Neuronal stem cell (in vitro differentiated cells): ENCODE measurements around the gene PNLIPRP2.

Experiments
- DNase-seq: peaks from one replicate; pipeline ENCODE4 v3.0.0-alpha.2; 2013; ENCODE audit warnings: low spot score
- H2AFZ ChIP-seq: one replicate; pipeline ENCODE4 v1.6.1; 2013; ENCODE audit warnings: mild to moderate bottlenecking, low read length, inconsistent platforms
- H2AK5ac ChIP-seq: 2 replicates; pipeline ENCODE4 v1.6.1; 2013; ENCODE audit warnings: low read depth, mild to moderate bottlenecking, inconsistent platforms, low read length, moderate library complexity, mixed read lengths
- H2BK120ac ChIP-seq: 2 replicates; pipeline ENCODE4 v1.6.1; 2013; ENCODE audit warnings: low read depth, mild to moderate bottlenecking, inconsistent platforms, low read length, moderate library complexity, mixed read lengths
- H2BK12ac ChIP-seq: one replicate; pipeline ENCODE4 v1.6.1; 2013; ENCODE audit warnings: low read length, inconsistent platforms
- H2BK15ac ChIP-seq: 2 replicates; pipeline ENCODE4 v1.6.1; 2013; ENCODE audit warnings: mild to moderate bottlenecking, low read length, inconsistent platforms, mixed read lengths
- H2BK5ac ChIP-seq: one replicate; pipeline ENCODE4 v1.6.1; 2013; ENCODE audit warnings: inconsistent platforms, mild to moderate bottlenecking, low read length, moderate library complexity
- H3K14ac ChIP-seq: one replicate; pipeline ENCODE4 v1.6.1; 2013; ENCODE audit warnings: low read length, inconsistent platforms
- H3K18ac ChIP-seq: 2 replicates; pipeline ENCODE4 v1.6.1; 2013; ENCODE audit warnings: low read length, inconsistent platforms
- H3K23ac ChIP-seq: 2 replicates; pipeline ENCODE4 v1.6.1; 2013; ENCODE audit warnings: low read depth, mild to moderate bottlenecking, mixed read lengths, low read length, inconsistent platforms; ENCODE audit not compliant: poor library complexity
- H3K27ac ChIP-seq: replicated peaks from 3 replicates; pipeline ENCODE4 v1.5.1; 2013; ENCODE audit warnings: low read length, inconsistent platforms
- H3K27me3 ChIP-seq, 3 experiments: 2 replicates each; pipeline ENCODE4 v1.6.1; 2013; ENCODE audit warnings: low read length in 3 of 3, mild to moderate bottlenecking in 2 of 3, inconsistent platforms in 1 of 3, low read depth in 1 of 3, mixed read lengths in 1 of 3, moderate library complexity in 1 of 3; ENCODE audit not compliant: control insufficient read depth in 3 of 3, insufficient read depth in 3 of 3
- H3K36me3 ChIP-seq, 2 donors: replicated peaks in 1 of 2; 2 replicates each; pipeline ENCODE4 v1.6.1; 2013; ENCODE audit warnings: low read length in 2 of 2; ENCODE audit not compliant: control insufficient read depth in 2 of 2, insufficient read depth in 2 of 2
- H3K4ac ChIP-seq: 2 replicates; pipeline ENCODE4 v1.6.1; 2013; ENCODE audit warnings: inconsistent platforms, mild to moderate bottlenecking, low read length, moderate library complexity
- H3K4me1 ChIP-seq, 2 donors: 1 replicate in 1 of 2; 2 replicates in 1 of 2; pipeline ENCODE4 v1.6.1; 2013; ENCODE audit warnings: low read length in 2 of 2, low read depth in 1 of 2; ENCODE audit not compliant: control insufficient read depth in 2 of 2, insufficient read depth in 1 of 2
- H3K4me2 ChIP-seq: one replicate; pipeline ENCODE4 v1.6.1; 2013; ENCODE audit warnings: mild to moderate bottlenecking, low read length, inconsistent platforms; ENCODE audit not compliant: insufficient read depth, poor library complexity, severe bottlenecking
- H3K4me3 ChIP-seq, 2 donors: 2 replicates each; pipeline ENCODE4 v1.5.1; 2013; ENCODE audit warnings: low read length in 2 of 2, mild to moderate bottlenecking in 2 of 2, inconsistent platforms in 1 of 2, moderate library complexity in 1 of 2
- H3K79me1 ChIP-seq: one replicate; pipeline ENCODE4 v1.6.1; 2013; ENCODE audit warnings: low read depth, mild to moderate bottlenecking, inconsistent platforms, low read length, moderate library complexity
- H3K9ac ChIP-seq: one replicate; pipeline ENCODE4 v1.6.1; 2013; ENCODE audit warnings: mild to moderate bottlenecking, low read depth, low read length, inconsistent platforms; ENCODE audit not compliant: poor library complexity
- H3K9me3 ChIP-seq, 2 donors: replicated peaks in 1 of 2; 2 replicates each; pipeline versions ENCODE3 to v1.6.1; 2013; ENCODE audit warnings: low read length in 2 of 2, mild to moderate bottlenecking in 2 of 2, inconsistent platforms in 1 of 2, low read depth in 1 of 2, mixed read lengths in 1 of 2, moderate library complexity in 1 of 2; ENCODE audit not compliant: control insufficient read depth in 2 of 2, insufficient read depth in 1 of 2
- H4K8ac ChIP-seq: one replicate; pipeline ENCODE4 v1.6.1; 2013; ENCODE audit warnings: low read depth, mild to moderate bottlenecking, inconsistent platforms, low read length, moderate library complexity
- H4K91ac ChIP-seq: one replicate; pipeline ENCODE4 v1.6.1; 2013; ENCODE audit warnings: low read length, low read depth, mild to moderate bottlenecking, inconsistent platforms; ENCODE audit not compliant: poor library complexity
- WGBS, 2 donors: extraction: QIAGEN DNeasy Blood & Tissue Kit; methylation state at CpG; one replicate each; pipeline ENCODE4 v1.1.7; 2013; ENCODE audit warnings: missing lambda C conversion rate in 2 of 2, mixed read lengths in 1 of 2; ENCODE audit not compliant: insufficient read length in 2 of 2, insufficient replicate concordance in 1 of 2; ENCODE audit errors: extremely low coverage in 2 of 2; 5-methylcytosine and 5-hydroxymethylcytosine counted together

Gene PNLIPRP2

DNA sequence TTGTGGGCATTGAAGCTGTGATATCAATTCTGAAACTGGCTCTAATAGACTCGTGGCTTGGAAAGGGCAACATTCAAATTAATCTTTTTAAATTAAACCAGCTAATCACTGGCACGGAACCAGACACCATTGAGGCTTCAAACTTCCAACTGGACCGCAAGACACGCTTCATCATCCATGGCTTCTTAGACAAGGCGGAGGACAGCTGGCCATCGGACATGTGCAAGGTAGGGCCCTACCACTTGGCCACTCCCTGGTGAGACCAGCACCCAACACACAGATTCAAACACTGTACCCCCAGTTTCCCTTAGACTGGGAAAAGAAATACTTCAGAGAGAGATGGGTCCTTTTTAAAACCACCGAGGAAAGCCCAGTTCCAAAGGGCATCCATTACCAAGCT is 5.1 kb downstream of the PNLIPRP2 start:
- Histone ChIP-seq H3K79me1 (no peaks in the 10 kb centered on the region), H2BK12ac (no peak overlapping the region), H2AFZ (no peak overlapping the region), H3K23ac (no peak overlapping the region), H3K27me3 (peaks cover 0 to 35% (median 0%) of the 10 kb centered on the region in 3 experiments), H3K9me3 (no peaks in the 10 kb centered on the region), H3K36me3 (no peaks in the 10 kb centered on the region), H4K8ac (no peak overlapping the region), H3K14ac (no peak overlapping the region), H2BK120ac (no peak overlapping the region), H3K4me1 (peaks cover 0 to 4% of the 10 kb centered on the region in 2 donors), H3K18ac (no peak overlapping the region), H3K4me2 (no peak overlapping the region), H2BK15ac (no peak overlapping the region), H2AK5ac (no peak overlapping the region), H3K9ac (no peak overlapping the region), H3K27ac (no peak overlapping the region), H4K91ac (no peak overlapping the region), H3K4me3 (no peak overlapping the region), H2BK5ac (no peak overlapping the region), H3K4ac (no peak overlapping the region)
- DNase-seq = no peak
- no CpG with 5 or more reads among the region's 7 CpGs for WGBS, 2 donors

DNA sequence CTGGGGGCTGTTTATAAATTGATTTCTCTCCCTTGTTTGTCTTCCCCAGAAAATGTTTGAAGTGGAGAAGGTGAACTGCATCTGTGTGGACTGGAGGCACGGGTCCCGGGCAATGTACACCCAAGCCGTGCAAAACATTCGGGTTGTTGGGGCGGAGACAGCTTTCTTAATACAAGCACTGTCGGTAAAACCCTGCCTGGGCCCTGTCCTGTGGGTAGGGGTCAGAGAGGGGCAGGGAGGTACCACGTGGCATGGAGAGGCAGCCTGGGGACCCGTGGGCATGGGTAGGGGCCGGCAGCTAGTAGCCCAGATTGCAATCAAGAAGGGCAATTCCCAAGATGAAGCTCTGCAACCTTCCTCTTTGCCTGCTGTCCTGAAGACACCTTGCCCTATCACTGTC is 6.1 kb downstream of the PNLIPRP2 start:
- peak overlapping the region; percentile 12 for H3K23ac ChIP-seq
- peaks cover 0 to 4% of the 10 kb centered on the region in 2 donors for H3K4me1 ChIP-seq
- no peak overlapping the region for H4K8ac ChIP-seq
- DNase-seq = no peak
- no peaks in the 10 kb centered on the region for H3K79me1 ChIP-seq
- peaks cover 0 to 37% (median 0%) of the 10 kb centered on the region in 3 experiments for H3K27me3 ChIP-seq
- no peaks in the 10 kb centered on the region for H3K36me3 ChIP-seq
- peak overlapping the region; percentile 2 for H2BK15ac ChIP-seq
- no peak overlapping the region for H3K27ac ChIP-seq
- peak overlapping the region; percentile 44 for H2AK5ac ChIP-seq
- H2BK5ac ChIP-seq = no peak overlapping the region
- no peak overlapping the region for H3K14ac ChIP-seq
- H3K18ac ChIP-seq = no peak overlapping the region
- H3K4me2 ChIP-seq = no peak overlapping the region
- H2BK12ac ChIP-seq = no peak overlapping the region
- H3K9me3 ChIP-seq = no peaks in the 10 kb centered on the region
- H2AFZ ChIP-seq = peak overlapping the region; percentile 82
- no peak overlapping the region for H2BK120ac ChIP-seq
- no CpG with 5 or more reads among the region's 9 CpGs for WGBS, 2 donors
- no peak overlapping the region for H3K4ac ChIP-seq
- H3K9ac ChIP-seq = no peak overlapping the region
- H3K4me3 ChIP-seq = no peak overlapping the region
- H4K91ac ChIP-seq = no peak overlapping the region

DNA sequence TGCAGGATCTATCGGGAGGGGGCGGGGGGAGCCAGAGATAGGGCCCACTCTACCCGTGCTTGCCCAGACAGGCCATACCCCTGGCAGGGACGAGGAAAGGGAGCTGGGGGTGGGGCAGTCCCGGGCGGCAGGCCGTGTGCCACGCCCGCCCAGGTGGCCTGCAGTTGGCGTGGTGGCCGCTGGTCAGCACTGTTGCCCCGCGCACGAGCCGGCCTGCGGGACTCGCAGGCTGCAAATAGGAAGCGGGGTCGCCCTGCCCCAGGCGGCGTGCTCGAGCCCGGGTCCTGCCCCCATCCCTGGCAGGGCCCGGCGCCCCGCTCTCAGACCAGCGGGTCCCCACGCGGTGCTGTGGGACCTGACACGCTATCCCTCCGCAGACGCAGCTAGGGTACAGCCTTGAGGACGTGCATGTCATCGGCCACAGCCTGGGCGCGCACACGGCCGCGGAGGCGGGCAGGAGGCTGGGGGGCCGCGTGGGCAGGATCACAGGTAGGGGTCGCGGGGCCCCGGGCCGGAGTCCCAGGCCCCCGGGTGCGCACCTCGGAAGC is 6.7 kb downstream of the PNLIPRP2 start:
- H3K14ac ChIP-seq = peak overlapping the region; percentile 44
- H3K27me3 ChIP-seq = peaks cover 0 to 37% (median 0%) of the 10 kb centered on the region in 3 experiments
- H3K27ac ChIP-seq = no peak overlapping the region
- H2AFZ ChIP-seq = peak overlapping the region; percentile 82
- H2BK120ac ChIP-seq = no peak overlapping the region
- H3K4me1 ChIP-seq = peaks cover 0 to 9% of the 10 kb centered on the region in 2 donors
- no CpG with 5 or more reads among the region's 49 CpGs for WGBS, 2 donors
- H2BK12ac ChIP-seq = no peak overlapping the region
- H3K36me3 ChIP-seq = no peaks in the 10 kb centered on the region
- H3K23ac ChIP-seq = no peak overlapping the region
- H2AK5ac ChIP-seq = no peak overlapping the region
- H2BK5ac ChIP-seq = no peak overlapping the region
- DNase-seq = peak; percentile 33
- H3K9me3 ChIP-seq = no peaks in the 10 kb centered on the region
- H3K4ac ChIP-seq = no peak overlapping the region
- peak overlapping the region in 1 of 2 donors; percentile 73 for H3K4me3 ChIP-seq
- H2BK15ac ChIP-seq = peak overlapping the region; percentile 2
- peak overlapping the region; percentile 93 for H3K18ac ChIP-seq
- H3K79me1 ChIP-seq = no peaks in the 10 kb centered on the region
- no peak overlapping the region for H4K8ac ChIP-seq
- H4K91ac ChIP-seq = no peak overlapping the region
- peak overlapping the region; percentile 74 for H3K9ac ChIP-seq
- H3K4me2 ChIP-seq = peak overlapping the region; percentile 81

DNA sequence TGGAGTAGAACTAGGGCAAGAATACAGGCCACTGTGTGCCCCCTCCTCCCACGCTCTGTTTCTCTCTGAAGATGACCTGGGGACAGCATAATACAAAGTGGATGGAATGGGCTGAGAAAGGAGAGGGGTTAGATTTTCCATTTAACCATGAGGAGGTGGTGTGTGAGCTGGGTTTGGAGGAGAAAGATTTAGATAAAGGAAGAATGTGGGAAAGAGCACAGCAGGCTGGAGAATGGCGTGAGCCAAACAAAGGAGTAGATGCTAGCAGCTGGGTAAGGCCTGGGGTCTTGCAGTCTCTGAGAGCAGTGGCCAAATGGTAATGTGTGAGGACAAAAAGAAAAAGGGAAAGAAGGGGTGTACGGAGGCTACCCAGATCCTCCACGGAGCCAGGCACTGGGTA is 8.6 kb downstream of the PNLIPRP2 start:
- Histone ChIP-seq H3K4ac (no peak overlapping the region), H3K27me3 (peaks cover 0 to 37% (median 0%) of the 10 kb centered on the region in 3 experiments), H3K14ac (no peak overlapping the region), H4K91ac (no peak overlapping the region), H2AK5ac (no peak overlapping the region), H3K27ac (no peak overlapping the region), H3K9me3 (no peaks in the 10 kb centered on the region), H3K4me3 (no peak overlapping the region), H4K8ac (no peak overlapping the region), H3K36me3 (no peaks in the 10 kb centered on the region), H2BK15ac (no peak overlapping the region), H2BK12ac (no peak overlapping the region), H2AFZ (no peak overlapping the region), H3K4me1 (peaks cover 0 to 15% of the 10 kb centered on the region in 2 donors), H3K18ac (no peak overlapping the region), H3K23ac (no peak overlapping the region), H3K4me2 (no peak overlapping the region), H3K9ac (no peak overlapping the region), H3K79me1 (no peaks in the 10 kb centered on the region), H2BK5ac (no peak overlapping the region), H2BK120ac (no peak overlapping the region)
- no CpG with 5 or more reads among the region's 4 CpGs for WGBS, 2 donors
- DNase-seq = no peak
